NCI-H345 treated with DMSO at 0.1 percent for 48 hours (cell line): ENCODE data around the gene RPL15.
A peak's percentile ranks its signal among the peaks of the same experiment; 100 is the strongest.

Experiments used
- DNase-seq: peaks from one replicate; lab custom pipeline; 2025; ENCODE audit not compliant: unreplicated experiment; lab: John Stamatoyannopoulos, UW

RPL15 gene

DNA sequence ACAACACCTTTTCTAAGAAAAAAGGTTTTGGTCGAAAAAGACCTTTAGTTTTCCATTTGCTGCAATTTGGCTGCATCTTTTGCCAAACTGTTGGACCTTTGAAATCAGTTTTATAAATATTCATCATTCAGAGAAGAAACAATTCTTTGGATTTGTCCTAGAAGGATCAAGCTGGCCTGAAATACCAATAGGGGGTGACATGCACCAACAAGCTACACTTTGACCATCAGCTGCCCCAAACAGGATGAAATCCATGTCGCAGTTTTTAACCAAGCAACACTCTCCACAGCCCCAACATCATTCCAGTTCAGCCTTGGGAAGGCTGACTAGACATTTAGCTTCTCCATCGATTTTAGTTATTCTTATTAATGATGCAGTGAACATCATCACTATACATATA is 9.8 kb downstream of the RPL15 start:
- DNase-seq, result no peak

DNA sequence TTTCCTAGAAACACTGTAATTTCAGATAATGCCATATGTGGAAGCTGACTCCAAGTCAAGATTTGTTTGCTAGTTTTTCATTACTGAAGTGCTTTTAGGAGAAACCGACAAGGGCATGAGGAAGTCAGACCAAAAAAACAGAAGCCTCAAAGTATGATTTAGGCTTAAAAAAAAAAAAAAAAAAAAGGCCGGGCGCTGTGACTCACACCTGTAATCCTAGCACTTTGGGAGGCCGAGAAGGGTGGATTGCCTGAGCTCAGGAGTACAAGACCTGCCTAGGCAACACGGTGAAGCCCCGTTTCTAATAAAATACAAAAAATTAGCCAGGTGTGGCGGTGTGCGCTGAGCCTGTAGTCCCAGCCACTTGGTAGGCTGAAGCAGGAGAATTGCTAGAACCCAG is 11.6 kb downstream of the RPL15 start:
- no peak for DNase-seq

DNA sequence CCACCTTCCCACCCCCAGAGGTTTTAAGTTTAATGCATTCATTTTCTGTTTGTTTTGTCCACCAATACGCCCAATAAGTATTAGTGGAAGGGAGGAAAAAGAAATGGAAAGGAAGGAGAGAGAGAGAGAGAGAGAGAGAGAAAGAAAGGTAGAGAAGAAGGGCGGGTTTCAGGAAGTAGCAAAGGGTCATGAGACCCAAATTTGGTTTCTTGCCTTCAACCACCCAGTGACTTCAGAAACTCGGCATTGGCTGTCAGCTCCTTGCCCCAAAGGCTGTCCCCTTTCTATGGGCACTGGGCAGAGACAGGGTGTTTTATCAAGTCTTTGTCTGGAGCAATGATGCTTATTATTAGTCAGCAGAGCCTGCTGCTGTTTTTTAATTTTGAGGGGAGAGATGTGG is 14.7 kb downstream of the RPL15 start:
- DNase-seq, result no peak

DNA sequence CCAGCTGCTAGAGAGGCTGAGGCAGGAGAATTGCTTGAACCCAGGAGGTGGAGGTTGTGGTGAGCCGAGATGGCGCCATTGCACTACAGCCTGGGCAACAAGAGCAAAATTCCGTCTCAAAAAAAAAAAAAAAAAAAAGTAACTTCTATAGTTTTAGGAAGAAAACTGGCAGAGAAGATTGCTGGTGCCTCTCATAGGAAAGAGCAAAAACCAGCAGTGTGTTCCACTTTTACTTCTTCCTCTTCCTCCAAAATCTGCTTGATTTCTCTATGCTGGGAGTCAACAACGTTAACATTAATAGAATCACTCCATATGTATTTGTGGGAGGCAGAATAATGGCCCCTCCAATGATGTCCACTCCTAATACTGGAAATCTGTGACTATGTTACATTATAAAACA is 15.6 kb downstream of the RPL15 start:
- no peak for DNase-seq

DNA sequence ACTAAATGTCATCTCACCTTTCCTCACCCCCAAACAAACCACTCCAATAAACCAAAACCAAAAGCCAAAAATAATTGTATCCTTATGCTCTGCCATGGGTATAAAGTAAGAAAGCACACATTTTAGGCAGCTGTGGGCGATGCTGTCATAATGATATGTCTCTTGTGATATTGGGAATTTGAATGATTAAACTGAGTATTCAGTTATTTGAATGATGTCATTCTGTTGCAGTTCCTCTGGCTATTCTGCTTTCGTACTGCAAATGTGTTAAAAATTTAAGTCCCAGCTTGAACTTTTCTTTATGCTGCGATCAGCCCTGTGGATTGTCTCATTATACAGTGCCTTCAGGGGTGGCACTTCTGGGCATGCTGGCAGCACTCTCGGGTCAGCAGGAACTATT is 17.3 kb downstream of the RPL15 start:
- no peak for DNase-seq

DNA sequence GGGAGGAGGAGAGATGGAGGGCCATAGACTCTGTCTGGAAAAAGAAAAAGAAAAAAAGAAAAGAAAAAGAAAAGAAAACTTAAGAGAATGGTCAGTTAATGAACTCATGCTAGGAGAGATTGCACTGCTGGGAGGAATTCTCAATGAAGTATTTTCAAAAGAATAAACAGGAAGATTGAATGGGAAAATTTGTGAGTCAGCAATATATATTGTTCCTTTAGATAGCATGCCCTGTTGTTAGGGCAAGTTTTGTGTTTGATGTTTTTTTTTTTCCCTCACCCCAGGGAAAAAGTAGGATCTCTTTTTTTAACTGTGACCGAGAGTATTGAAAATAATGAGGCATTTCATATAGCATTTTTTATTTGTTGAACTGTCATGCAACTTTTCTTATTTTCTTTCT is 20.4 kb downstream of the RPL15 start:
- DNase-seq, result no peak

DNA sequence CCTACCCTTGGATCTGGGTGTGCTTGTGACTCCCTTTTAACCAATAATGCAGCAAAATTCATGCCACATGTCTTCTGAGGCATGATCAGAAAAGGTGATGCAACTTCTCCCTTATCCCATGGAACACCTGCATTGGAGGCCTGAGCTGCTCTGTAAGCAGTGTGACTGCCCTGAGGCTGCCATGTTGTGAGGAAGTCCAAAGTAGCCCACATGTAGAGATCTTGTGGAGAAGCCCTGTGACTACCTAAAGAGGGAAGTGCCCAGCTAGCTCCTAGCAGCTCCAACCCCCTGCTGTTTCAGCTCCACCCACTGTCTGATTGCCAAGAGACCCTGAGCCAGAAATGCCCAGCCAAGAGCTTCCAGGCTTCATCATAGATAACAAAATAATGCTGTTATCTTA is 21.8 kb downstream of the RPL15 start:
- DNase-seq, result no peak

DNA sequence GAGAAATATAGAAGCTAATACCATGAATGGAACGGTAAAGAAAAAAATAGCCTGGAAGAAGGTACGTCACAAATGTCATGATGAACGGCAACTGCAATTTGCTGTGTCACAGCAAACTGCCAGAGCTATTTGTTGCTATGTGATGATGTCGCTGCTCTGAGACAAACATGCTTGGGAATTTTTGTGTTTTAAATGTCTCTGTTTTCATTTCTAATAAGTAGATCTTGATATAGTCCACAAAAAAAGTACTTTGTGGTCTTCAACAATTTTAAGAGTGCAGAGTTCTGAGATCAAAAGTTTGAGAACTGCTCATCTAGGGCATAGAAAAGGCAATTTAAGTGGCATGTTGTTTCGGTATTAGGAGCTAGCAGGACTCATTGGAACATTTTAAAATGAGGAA is 23.8 kb downstream of the RPL15 start:
- no peak for DNase-seq

DNA sequence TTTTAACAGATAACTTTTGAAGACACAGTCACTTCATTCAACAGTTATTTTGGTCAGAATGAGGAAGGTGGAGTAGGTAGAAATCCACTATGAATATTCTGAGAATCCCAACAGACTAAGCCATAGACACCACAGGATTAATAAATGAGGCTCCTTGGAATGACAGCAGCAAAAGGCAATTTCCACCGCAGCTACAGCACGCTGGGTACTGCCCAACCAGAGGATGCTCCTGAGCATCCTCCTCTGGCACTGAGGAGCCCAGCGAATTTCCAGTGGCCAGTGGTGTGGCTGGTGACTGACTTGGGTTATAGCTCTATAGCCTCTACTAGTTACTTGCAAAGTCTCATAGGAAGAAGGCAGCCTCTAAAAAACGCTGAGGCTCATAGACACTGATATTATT is 24.5 kb downstream of the RPL15 start:
- DNase-seq, result no peak

DNA sequence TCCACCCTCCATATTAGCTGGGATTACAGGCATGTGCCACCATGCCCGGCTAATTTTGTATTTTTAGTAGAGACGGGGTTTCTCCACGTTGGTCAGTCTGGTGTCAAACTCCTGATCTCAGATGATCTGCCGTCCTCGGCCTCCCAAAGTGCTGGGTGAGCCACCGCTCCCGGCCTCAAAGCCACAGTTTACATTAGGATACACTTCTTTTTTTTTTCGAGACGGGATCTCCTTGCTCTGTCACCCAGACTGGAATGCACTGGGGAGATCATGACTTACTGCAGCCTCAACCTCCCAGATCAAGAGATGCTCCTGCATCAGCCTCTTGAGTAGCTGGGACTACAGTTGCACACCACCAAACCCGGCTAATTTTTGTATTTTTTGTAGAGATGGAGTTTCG is 25.6 kb downstream of the RPL15 start:
- DNase-seq, result no peak

DNA sequence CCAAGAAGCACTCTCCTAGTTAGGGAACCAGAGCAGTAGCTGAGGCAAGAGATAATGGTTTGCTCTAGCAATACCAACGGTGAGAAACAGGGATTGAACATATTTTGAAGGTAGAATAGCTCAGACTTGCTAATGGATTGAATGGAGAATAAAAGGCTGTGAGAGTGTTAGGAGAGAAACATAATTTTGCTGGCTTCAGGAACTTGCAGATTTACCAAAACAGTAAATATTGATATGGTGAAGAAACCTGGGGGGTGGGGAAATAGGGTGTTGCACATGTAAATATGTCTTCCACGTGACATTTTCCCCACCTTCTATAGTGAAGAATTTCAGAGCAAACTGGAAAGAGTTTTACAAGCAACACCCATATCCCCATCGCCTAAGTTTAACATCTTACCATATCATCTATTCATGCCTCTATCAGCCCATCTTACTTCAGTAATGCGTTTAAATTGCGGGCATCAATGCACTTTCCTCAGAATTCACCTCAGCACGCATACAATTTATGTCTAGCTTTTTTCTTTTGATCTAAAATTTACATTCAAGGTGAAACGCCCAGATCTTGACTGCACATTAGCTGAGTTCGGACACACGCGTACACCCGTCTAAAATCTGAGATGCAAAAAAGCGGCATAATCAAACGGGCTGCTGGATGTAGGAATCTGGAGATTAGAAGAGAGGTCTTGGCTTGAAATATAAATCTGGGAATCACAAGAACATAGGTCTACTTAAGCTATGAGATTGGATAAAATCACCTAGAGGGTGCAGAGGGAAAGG is 27.3 kb downstream of the RPL15 start:
- no peak for DNase-seq

DNA sequence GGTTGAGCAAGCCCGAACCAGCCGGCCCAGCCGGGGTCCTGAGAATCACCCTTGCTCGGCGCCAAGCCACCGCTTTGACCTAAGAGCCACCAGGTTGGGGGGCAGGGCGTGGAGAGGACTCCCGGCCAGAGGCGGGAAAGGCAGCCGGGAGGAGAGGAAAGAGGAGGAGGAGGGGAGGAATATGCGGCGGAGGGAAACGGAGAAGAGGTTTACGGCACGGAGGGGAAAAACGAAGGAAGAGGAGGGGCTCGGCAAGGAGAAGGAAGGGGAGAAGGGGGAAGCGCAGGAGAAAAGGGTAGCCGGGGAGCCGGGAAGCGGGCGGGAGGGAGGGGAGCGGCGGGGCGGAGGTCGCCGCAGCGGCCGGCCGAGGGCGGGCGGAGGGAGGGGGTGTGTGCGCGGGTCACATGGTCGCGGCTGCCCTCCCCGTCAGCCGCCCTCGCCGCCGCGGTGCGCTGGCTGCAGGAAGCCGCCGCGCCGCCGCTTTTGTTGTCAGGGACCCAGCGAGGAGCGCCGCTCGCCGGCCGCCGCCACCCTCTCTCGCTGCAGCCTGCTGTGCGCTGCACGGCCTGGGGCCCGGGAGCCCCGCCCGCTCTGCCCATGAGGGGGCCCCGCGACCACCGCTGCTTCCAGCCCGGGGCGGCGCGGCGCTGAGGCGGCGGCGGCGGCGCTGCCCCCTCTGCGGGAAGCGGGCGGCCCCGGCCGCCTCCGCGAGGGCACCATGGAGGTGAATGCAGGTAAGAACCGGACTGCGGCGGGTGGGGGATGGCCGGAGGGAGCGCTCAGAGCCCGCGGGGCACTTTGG is 28.1 kb downstream of the RPL15 start, which contains the start of gene NR1D2:
TSS of gene NR1D2 (plus strand) at position 426 of the 802 bp plus-strand sequence. CDS start at position 719, 293 bp downstream.
- no peak for DNase-seq

DNA sequence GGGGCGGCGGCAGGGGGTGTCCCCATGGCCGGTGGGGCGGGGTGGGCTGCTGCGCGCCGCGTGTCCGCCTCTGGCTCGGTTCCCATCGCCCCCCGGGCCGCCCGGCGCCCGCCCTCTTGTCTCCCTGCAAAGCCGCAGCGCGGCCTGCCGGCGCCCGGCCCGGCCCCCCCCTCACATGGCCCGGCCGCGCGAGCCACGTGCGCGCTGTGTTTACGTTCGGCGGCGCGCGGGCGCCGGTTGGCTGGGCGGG is 28.7 kb downstream of the RPL15 start:
- no peak for DNase-seq

DNA sequence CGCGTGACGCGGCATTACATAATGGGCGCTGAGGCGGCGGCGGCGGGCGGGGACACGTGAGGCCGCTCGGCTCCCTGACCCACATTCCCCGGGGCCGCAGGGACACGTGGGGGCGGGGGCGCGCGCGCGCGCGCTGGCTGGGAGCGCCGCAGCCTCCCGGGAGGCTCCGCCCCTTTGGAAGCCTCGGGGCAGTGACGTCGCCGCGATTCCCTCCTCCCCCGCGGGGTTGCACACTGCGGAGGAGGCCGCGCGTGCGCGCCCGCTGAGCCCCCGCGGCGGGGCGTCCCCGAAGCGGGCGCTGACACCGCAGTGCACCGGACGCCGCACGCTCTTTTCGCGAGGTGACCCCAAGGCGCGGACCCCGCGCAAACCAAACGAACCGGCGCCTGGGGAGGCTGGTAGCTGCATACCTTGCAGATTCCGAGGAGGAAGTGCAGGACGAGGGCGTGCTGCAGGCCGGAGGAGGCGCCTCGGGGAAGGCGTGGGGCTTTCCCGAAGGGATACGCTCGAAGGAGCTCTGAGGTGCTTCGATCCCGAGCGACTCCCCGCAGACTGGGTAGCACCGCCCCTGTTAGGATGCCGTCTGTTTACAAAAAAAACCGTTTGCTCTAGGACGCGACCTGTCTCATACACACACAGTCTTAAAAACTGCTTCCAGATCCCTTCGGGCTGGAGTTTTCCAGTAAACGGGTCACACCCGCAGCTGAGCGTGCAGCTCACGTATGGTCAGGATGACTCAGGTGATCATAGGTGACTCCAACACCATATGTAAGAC is 29.2 kb downstream of the RPL15 start:
- DNase-seq, result peak; percentile 78

DNA sequence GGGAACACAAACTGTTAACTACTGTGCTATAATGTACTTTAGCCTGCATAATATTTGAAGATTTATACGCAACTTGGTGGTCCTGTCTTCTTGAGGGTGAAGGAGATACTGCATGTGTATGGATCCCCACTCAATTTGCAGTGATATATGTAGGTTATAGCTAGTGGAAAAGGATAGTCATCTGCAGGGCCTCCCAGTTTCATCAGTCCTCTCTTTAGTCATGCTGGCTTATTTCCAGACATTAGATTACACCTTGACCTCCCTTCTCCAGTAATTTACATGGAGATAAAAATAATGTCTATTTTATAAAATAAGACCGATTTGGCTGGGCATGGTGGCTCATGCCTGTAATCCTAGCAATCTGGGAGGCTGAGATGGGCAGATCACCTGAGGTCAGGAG is 31.8 kb downstream of the RPL15 start:
- no peak for DNase-seq

DNA sequence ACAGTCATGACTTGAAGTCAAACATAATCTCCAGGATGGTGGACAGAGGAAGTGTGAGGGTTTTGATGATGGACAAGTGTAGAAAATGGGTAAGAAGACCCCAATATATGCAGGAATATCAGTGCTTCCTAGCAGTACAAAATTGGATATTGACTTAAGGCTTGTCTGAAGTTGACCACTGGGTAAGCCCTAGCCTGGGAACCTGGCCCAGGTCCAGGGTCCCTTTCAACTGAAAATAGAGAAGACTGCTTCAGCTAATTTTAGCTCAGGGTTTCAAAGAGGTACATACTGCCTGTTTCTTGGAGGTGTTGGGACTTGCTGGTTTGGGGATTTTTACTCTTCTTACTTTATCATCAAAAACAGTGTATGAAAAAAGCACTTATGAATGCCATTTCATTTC is 32.9 kb downstream of the RPL15 start:
- no peak for DNase-seq

DNA sequence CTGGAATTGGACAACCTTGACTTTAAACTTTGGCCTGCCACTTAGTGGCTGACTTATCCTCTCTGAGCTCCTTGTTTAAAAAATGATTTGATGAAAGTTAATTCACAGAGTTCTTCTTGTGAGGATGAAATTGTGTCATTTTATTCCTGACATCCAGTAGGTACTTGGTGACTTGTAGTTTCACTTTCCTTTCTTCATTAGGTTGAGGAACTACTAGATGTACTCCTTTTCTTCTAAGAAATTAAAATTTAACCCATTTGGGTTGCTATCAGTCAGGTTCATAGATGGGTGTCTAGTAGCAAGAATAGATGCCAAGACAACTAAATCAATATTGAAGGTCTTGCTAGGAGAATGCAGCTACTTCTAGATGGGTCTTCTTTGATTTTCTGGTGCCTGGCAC is 33.4 kb downstream of the RPL15 start:
- DNase-seq, result no peak

DNA sequence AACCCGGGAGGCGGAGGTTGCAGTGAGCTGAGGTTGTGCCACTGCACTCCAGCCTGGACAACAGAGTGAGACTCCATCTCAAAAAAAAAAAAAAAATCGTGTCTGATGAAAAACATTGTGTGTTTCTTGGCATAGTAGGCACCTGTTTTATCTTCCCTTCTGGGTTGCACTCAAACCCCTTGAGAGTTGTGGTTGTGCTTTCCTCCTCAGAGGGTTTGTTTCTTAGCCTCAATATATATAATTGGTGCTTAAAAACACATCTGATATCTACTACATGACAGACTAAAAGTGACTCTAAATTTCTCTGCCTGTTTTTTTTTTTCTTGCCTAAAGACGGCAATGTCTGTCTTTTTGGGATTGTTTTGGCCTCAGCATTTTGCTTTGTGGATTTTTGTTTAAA is 35.7 kb downstream of the RPL15 start:
- no peak for DNase-seq

DNA sequence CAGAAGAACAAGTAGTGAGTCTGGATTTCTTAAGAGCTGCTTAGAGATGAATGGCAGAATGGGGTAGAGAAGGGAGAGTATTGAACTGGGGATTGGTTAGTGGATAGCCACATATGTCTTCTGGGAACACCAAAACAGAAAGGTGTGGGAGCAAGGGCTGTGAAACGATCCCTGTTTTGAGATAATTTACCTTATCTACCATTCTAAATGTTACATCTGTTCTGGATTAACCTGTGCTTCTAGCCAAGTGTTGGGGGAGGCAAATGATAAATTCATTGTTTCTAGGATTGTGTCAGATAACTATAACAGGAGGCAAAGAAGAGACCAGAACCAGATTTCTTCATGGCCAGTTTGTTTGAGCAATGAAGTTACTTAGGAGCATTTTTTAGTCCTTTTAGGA is 36.6 kb downstream of the RPL15 start:
- DNase-seq, result no peak

DNA sequence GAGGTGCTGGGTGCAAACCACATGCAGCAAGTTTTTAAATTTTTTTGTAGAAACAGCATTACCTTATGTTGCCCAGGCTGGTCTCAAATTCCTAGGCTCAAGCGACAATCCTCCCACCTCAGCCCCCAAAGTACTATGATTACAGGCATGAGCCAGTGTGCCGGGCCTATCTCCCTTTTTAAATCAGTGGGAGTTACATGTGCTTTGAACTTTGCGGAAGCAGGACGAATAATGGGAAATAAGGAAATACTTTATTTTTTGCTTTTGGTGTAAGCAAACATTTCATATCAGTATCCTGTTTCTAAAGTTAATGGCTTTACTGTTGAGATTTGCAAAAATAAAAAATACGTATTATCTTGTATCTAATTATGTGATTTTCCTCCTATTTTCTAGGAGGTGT is 37.2 kb downstream of the RPL15 start:
- DNase-seq, result no peak

DNA sequence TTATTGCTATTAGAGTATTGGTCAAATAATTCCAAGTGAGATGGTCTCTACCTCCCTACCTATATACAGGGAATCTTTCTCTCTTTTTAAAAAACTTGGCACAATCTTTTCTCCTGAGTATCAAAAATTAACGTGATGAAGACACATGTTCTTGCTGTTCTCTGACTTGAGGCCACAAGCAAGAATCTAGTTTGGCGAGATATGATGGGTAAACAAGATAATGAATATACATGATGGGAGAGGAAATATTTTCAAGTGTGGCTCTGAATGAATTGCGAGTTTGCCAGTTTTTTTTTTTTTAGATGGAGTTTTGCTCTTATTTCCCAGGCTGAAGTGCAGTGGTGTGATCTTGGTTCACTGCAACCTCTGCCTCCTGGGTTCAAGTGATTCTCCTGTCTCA is 39.8 kb downstream of the RPL15 start:
- no peak for DNase-seq
